NCI-H524 treated with DMSO at 0.1 percent for 48 hours (cell line): ENCODE results near the gene DLEC1.
"Not testable (repeated sequence)": the region's sequence is repeated elsewhere in the genome, so short reads cannot be mapped to it uniquely, and the experiment has no call there.

ENCODE experiments used
- DNase-seq: peaks from one replicate; lab custom pipeline; 2025; lab: John Stamatoyannopoulos, UW

DLEC1 gene

GRCh38 chr3:38036286-38036685 lies 2.7 kb upstream of the DLEC1 start:
- DNase-seq, result no peak

- no peak for DNase-seq
Observed at GRCh38 chr3:38036906-38037305, 2.1 kb upstream of the DLEC1 start.

- no peak for DNase-seq
Observed at GRCh38 chr3:38038447-38038911, 529 bp upstream of the DLEC1 start.

GRCh38 chr3:38039899-38040261 lies 872 bp downstream of the DLEC1 start:
- no peak for DNase-seq

DNA sequence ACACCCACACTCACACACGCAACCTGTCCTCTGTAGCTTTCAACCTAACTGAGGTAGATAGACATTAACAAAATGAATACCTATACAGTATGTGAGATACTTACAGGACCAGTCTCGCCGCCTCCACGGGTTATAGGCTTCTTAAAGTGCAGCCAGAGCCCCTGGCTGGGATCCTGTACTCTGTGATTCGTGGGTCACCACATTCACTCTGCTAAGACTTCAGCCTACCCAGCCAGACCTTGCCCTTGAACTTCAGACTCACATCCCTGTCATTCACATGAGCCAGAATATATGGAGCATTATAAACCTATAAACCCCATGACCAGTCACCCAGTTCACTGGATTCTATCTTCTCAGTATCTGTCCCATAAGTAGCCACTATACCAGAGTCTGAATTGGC lies 1.4 kb downstream of the DLEC1 start:
- DNase-seq, result no peak

DNA sequence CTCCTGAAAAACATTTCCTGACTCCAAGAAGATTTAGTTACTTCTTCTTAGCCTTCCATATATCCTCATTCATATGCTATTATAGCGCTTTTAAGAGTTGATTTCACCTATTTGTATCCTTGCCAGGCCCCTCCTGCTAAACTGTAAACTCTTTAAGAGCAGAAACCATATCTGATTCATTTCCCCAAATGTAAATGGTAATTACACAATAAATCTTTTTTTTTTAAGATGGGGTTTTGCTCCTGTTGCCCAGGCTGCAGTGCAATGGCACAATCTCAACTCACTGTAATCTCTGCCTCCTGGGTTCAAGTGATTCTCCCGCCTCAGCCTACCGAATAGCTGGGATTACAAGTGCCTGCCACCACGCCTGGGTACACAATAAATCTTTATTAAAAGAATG lies 4.5 kb downstream of the DLEC1 start:
- no peak for DNase-seq

- DNase-seq, result no peak
Observed at GRCh38 chr3:38046027-38046426, 7.0 kb downstream of the DLEC1 start.

DNA sequence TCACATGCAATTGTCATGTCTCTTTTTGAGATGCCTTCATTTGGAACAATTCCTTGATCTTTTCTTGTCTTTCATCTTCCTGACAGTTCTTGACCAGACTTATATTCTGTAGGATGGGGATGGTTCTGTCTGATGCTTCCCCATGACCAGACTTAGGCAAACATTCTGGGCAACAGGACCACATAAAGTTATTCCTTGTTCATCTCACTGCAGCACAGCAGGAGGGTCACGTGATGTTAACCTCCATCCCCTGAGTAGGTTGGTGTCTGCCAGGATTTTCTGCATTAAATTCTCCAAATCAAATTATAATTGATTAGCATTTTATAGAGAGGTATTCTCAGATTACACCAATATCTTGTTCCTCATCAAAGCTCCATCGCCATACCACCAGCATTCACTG lies 7.8 kb downstream of the DLEC1 start:
- DNase-seq, result no peak

DNA sequence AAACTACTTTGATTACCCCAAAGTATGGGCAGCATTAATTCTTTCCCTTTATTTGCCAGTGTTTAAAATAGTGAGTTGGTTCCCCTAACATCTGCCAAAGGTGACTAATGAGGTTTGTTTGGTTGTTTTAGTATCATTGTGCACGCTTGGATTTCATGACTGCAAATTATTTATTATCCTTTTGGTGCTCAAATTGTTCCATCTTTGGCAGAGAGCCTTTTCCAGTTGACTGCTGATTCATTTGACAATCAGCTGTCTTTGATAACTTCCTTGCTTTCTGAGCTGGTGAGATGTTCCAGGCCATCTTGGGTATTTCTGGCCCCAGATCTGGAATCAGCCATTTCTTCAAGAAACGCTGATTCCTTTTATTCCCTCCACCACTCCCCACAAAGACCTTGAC lies 8.9 kb downstream of the DLEC1 start:
- no peak for DNase-seq

DNA sequence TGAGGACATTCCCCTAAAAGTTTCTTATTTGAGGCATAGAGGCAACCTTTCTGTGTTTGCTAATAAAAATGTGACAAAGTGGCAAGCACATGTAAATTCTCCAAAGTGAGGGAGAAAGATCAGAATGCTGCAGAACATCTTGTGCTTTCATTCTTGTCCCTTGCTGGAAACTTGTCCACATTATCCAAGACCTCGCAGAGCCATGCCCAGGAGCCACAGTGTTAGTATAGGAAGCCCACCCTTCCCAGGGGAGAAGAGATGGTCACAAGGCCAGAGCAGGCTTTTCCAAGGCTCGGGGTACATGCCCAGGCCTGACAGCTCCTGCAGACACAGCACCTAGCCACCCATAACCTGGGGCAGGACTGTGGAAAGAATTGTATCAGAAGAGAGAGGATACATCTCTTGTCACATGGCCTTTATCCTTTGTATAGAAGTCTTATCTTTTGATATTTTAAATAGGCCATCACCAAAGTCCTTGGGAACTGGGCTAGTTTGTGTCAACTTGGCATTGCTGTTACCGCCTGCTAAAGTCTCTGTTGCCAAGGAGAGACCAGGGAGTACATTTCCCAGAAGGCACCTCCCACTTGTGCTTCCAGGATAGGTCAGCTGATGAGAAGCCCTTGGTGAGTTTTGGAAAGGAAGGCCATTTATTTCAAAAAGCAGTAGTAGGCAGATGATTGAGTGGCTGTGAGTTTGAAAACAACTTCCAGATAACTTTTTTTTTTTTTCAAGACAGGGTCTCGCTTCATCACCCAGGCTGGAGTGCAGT lies 10.5 kb downstream of the DLEC1 start:
- DNase-seq, result no peak

DNA sequence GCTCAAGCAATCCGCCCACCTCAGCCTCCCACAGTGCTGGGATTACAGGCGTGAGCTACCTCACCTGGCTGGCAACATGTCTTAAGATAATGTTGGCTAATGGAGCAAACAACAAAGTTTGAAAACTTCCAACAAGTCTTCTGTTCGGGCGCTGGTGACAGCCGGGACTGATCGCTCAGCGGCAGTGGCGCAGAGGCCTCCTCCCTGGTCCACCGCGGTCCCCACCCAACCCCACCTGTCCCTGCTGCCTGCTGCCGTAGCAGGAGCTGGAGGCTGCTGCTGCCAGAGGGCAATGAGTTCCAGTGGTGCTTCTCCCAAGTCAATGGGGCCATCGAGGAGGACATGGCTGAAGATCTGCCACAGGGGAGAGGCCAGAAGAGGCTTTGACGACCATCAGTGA lies 12.1 kb downstream of the DLEC1 start:
- no peak for DNase-seq

DNA sequence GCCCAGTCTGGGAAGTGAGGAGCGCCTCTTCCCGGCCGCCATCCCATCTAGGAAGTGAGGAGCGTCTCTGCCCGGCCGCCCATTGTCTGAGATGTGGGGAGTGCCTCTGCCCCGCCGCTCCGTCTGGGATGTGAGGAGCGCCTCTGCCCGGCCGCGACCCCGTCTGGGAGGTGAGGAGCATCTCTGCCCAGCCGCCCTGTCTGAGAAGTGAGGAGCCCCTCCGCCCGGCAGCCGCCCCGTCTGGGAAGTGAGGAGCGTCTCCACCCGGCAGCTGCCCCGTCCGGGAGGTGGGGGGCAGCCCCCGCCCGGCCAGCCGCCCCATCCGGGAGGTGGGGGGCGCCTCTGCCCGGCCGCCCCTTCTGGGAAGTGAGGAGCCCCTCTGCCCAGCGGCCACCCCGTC lies 14.3 kb downstream of the DLEC1 start:
- not testable (repeated sequence) for DNase-seq

DNA sequence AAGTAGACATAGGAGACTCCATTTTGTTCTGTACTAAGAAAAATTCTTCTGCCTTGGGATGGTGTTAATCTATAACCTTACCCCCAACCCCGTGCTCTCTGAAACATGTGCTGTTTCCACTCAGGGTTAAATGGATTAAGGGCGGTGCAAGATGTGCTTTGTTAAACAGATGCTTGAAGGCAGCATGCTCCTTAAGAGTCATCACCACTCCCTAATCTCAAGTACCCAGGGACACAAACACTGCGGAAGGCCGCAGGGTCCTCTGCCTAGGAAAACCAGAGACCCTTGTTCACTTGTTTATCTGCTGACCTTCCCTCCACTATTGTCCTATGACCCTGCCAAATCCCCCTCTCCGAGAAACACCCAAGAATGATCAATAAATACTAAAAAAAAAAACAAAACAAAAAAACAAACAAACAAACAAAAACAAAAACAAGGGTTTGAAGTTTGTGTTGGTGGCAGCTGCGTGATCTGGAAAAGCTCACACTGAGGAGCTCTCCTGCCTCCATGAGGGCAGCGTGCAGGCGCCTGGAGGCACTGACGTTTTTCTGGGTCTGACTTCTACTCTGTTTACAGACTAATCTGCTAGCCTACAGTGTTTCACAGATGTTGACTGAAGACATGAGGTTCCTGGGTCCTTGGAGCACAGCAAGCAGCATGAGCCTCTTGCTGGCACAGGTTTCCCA lies 14.9 kb downstream of the DLEC1 start:
- peak; percentile 28 for DNase-seq

DNA sequence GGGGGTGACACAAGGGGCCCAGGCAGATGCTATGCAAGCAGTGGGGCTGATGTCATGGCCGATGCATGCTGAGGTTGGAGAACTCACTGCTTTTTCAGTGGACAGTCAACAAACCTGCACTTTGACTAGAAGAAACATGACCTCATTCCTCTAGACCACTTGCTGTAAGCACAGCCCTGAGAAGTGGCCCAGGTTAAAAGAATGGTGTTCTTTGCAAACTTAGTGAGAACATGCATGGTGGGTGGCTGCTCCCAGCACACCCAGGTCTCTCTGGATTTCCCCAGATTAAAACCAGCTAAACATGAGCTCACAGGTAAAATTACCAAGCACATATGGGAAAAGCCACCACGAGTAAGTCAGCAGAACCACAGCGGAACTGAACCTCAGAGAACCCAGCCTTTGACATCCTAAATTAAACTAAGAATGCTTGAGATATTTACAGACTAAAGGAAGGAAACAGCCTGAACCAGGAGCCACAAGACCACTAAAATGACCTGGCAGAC lies 15.5 kb downstream of the DLEC1 start:
- no peak for DNase-seq

DNA sequence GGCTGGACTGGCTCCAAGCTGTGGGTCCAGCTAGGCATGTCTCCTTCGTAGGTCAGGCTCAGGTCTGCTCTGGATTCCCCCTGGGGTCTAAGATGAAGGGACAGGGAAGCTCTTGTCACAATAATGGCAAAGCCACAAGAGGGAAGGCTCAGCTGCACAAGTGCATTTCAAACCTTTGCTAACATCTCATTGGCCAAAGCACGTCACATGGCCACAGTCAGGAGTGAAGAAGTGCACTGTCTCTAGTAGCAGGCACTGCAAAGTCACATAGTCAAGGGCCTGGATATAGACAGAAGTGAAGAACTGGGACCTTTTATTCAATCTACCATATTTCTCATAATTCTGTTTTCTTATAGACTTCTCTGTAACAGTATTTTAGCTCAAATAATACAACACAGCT lies 20.1 kb downstream of the DLEC1 start:
- DNase-seq, result no peak

GRCh38 chr3:38059591-38059990 lies 20.6 kb downstream of the DLEC1 start:
- peak; percentile 28 for DNase-seq

- no peak for DNase-seq
Observed at GRCh38 chr3:38062809-38063208, 23.8 kb downstream of the DLEC1 start.

GRCh38 chr3:38064453-38064852 lies 25.4 kb downstream of the DLEC1 start:
- not testable (repeated sequence) for DNase-seq

GRCh38 chr3:38067508-38068233 lies 28.7 kb downstream of the DLEC1 start:
- DNase-seq, result no peak

GRCh38 chr3:38070013-38070412 lies 31.0 kb downstream of the DLEC1 start:
- DNase-seq, result no peak

DNA sequence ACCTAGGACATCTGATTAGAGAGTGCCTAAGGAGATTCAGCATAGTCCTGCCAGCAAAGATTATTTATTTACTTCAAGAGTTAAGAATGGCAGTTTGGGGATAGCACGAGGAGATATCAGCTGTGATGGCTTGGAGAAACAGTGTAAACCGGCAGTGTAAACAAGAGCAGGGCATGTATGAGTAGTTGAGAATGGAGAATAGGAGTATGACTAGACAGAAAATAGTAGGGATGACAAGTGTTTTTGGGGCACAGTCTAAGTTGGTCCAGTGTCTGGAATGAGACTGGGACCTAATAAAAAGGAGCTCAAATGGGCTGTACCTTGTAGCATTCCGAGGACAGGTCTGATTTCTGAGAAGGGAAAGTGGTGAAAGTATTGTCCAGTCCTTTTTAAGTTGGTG lies 38.1 kb downstream of the DLEC1 start:
- DNase-seq, result not testable (repeated sequence)

DNA sequence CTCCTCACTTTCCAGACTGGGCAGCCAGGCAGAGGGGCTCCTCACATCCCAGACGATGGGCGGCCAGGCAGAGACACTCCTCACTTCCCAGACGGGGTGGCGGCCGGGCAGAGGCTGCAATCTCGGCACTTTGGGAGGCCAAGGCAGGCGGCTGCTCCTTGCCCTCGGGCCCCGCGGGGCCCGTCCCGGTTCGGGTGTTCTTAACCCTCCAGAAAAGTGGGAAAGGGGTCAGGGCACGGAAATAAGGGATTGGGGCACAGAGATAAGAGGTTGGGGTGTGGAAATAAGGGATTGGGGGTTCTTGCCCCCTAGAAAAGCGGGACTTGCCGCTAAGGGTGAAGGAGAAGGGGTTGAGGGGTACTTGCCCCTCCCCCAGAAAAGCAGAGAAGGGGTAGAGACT lies 43.3 kb downstream of the DLEC1 start:
- not testable (repeated sequence) for DNase-seq

DNA sequence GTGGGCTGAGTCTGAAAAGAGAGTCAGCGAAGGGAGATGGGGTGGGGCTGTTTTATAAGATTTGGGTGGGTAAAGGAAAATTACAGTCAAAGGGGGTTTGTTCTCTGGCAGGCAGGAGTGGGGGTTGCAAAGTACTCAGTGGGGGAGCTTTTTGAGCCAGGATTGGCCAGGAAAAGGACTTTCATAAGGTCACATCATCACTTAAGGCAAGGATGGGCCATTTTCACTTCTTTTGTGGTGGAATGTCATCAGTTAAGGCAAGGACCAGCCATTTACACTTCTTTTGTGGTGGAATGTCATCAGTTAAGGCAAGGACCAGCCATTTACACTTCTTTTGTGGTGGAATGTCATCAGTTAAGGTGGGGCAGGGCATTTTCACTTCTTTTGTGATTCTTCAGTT lies 44.2 kb downstream of the DLEC1 start:
- not testable (repeated sequence) for DNase-seq
